Subcutaneous adipose tissue (tissue), 4 donors: ENCODE data around the gene MAPK8. TPM values are rescaled to one million over a fixed set of nuclear protein-coding genes. Genes with fewer than 3 reads are reported as not detected.

Experiments
- CTCF ChIP-seq: fragments of 450-650 bp; IDR thresholded peaks from one replicate; pipeline ENCODE4 v1.5.1; 2016; ENCODE audit warnings: low read depth, mild to moderate bottlenecking, control low read depth, antibody characterized with exemption, moderate library complexity
- total RNA-seq, 4 donors: library from RNA; depleted of rRNA; stranded (reverse); fragments of >200 nt; gene quantifications; one replicate each; pipeline ENCODE4 v1.1.0, GENCODE V29; 2016

Gene MAPK8
- total RNA-seq, 4 donors from 2014 or later, result 34.1 to 72.2 (median 36.5) TPM

- no peak for TF ChIP-seq CTCF
Observed at GRCh38 chr10:48274636-48275035, 31.8 kb upstream of the MAPK8 start, which contains the start of gene FRMPD2. TSS of gene FRMPD2 (minus strand) at chr10:48274696. CDS start at chr10:48274567, 129 bp downstream.

GRCh38 chr10:48277093-48277492 is 29.4 kb upstream of the MAPK8 start:
- TF ChIP-seq CTCF, result no peak

GRCh38 chr10:48279081-48279751 is 27.3 kb upstream of the MAPK8 start:
- no peak for TF ChIP-seq CTCF

GRCh38 chr10:48282829-48283228 is 23.6 kb upstream of the MAPK8 start:
- no peak for TF ChIP-seq CTCF

- no peak for TF ChIP-seq CTCF
Observed at GRCh38 chr10:48284002-48284546, 22.4 kb upstream of the MAPK8 start.

- no peak for TF ChIP-seq CTCF
Observed at GRCh38 chr10:48284811-48285210, 21.7 kb upstream of the MAPK8 start.

GRCh38 chr10:48285710-48286109 is 20.8 kb upstream of the MAPK8 start:
- no peak for TF ChIP-seq CTCF
